HL-60 (cell line): ENCODE data around the gene TBC1D17.

Experiments
- DNase-seq, 2 experiments: peaks; one replicate each; pipeline ENCODE4 v3.0.0-alpha.2; 2010 to 2020; ENCODE audit warnings: low read depth in 1 of 2, low spot score in 1 of 2
- H3K27ac ChIP-seq: fragments of 250-450 bp; sonication (Bioruptor Pico); replicated peaks from 2 replicates; pipeline ENCODE4 v1.5.1; 2020; ENCODE audit warnings: mild to moderate bottlenecking, moderate library complexity
- H3K27me3 ChIP-seq: fragments of 250-450 bp; sonication (Bioruptor Pico); 2 replicates; pipeline ENCODE4 v1.5.1; 2021; ENCODE audit warnings: mild to moderate bottlenecking, moderate library complexity; ENCODE audit not compliant: insufficient read depth, poor library complexity, severe bottlenecking
- H3K4me3 ChIP-seq: replicated peaks from 2 replicates; pipeline ENCODE4 v1.5.1; 2011; ENCODE audit warnings: mild to moderate bottlenecking, control low read depth, low read length; ENCODE audit not compliant: insufficient read depth
- GABPA ChIP-seq: IDR thresholded peaks from 2 replicates; pipeline ENCODE4 v1.6.1; 2012; ENCODE audit warnings: low read depth
- POLR2AphosphoS5 ChIP-seq: IDR thresholded peaks from 2 replicates; pipeline ENCODE4 v1.6.1; 2012; ENCODE audit warnings: low read depth
- SPI1 ChIP-seq: IDR thresholded peaks from 2 replicates; pipeline ENCODE4 v1.6.1; 2012; ENCODE audit warnings: low read depth, mild to moderate bottlenecking, borderline replicate concordance
- TF ChIP-seq, protein P1 (sequence below): IDR thresholded peaks from one replicate; pipeline ENCODE4 v1.5.1; 2011; ENCODE audit warnings: low read length, control low read depth, inconsistent platforms; ENCODE audit not compliant: insufficient read depth
- TF ChIP-seq, protein P2 (sequence below): IDR thresholded peaks from 2 replicates; pipeline ENCODE4 v1.6.1; 2012; ENCODE audit warnings: low read depth; ENCODE audit not compliant: insufficient replicate concordance

The TBC1D17 gene

DNA sequence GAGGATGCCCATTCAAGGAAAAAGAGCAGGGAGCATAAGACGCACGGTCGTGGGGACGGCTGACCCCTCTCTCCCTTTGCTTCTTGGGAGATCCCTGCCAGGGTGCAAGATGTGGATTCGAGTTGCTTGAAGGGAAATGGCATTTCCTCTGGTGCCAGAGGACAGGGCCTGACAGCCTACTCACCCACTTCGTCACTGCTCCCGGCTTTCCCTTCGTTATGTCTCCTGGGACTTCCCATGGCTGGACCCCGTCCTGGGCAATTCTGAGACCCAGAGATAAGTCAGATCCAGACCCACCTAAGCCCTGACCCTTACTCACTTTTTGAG lies 1.2 kb downstream of the TBC1D17 start:
- Histone ChIP-seq H3K4me3 (peak overlapping the region; percentile 81; the same call in 1 of the 2 replicates), H3K27me3 (no peaks in the 10 kb centered on the region), H3K27ac (no peak overlapping the region; the same call in 1 of the 2 replicates)
- DNase-seq: no peak
- TF ChIP-seq SPI1 (no peak), POLR2AphosphoS5 (no peak), GABPA (no peak)
- TF ChIP-seq, protein P1, sequence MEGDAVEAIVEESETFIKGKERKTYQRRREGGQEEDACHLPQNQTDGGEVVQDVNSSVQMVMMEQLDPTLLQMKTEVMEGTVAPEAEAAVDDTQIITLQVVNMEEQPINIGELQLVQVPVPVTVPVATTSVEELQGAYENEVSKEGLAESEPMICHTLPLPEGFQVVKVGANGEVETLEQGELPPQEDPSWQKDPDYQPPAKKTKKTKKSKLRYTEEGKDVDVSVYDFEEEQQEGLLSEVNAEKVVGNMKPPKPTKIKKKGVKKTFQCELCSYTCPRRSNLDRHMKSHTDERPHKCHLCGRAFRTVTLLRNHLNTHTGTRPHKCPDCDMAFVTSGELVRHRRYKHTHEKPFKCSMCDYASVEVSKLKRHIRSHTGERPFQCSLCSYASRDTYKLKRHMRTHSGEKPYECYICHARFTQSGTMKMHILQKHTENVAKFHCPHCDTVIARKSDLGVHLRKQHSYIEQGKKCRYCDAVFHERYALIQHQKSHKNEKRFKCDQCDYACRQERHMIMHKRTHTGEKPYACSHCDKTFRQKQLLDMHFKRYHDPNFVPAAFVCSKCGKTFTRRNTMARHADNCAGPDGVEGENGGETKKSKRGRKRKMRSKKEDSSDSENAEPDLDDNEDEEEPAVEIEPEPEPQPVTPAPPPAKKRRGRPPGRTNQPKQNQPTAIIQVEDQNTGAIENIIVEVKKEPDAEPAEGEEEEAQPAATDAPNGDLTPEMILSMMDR: no peak
- TF ChIP-seq, protein P2, sequence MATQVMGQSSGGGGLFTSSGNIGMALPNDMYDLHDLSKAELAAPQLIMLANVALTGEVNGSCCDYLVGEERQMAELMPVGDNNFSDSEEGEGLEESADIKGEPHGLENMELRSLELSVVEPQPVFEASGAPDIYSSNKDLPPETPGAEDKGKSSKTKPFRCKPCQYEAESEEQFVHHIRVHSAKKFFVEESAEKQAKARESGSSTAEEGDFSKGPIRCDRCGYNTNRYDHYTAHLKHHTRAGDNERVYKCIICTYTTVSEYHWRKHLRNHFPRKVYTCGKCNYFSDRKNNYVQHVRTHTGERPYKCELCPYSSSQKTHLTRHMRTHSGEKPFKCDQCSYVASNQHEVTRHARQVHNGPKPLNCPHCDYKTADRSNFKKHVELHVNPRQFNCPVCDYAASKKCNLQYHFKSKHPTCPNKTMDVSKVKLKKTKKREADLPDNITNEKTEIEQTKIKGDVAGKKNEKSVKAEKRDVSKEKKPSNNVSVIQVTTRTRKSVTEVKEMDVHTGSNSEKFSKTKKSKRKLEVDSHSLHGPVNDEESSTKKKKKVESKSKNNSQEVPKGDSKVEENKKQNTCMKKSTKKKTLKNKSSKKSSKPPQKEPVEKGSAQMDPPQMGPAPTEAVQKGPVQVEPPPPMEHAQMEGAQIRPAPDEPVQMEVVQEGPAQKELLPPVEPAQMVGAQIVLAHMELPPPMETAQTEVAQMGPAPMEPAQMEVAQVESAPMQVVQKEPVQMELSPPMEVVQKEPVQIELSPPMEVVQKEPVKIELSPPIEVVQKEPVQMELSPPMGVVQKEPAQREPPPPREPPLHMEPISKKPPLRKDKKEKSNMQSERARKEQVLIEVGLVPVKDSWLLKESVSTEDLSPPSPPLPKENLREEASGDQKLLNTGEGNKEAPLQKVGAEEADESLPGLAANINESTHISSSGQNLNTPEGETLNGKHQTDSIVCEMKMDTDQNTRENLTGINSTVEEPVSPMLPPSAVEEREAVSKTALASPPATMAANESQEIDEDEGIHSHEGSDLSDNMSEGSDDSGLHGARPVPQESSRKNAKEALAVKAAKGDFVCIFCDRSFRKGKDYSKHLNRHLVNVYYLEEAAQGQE: no peak

DNA sequence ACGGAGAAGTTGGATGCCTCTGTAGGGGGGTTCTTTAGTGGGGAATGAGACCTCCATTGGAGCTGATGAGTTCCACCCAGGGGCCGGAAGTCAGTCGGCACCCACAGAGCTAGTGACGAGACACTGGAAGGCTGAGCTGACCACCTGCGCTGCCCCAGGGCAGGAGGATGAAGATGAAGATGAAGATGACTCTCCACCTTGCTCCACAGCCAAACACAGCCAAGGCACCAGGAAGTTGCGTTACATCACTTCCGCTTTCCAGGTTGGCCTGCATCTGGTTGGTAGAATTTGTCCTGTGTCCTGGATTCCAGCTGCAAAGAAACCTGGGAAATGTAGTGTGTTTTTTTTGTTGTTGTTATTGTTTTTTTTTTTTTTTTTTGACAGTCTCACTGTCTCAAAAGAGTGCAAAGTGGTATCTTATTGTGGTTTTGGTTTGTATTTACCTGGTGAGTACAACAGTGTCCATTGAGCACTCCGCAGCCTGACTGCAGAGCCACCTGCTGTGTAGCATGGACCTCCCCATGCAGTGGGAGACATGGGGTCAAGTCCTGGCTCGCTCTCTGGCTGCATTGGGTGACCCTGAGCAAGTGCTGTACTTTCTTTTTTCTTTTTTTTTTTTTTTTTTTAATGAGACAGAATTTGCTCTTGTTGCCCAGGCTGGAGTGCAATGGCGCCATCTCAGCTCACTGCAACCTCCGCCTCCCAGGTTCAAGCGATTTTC lies 1.9 kb downstream of the TBC1D17 start:
- H3K27me3 ChIP-seq: no peaks in the 10 kb centered on the region
- H3K27ac ChIP-seq: no peak overlapping the region
- peak; percentile 81 to 84 for DNase-seq
- no peak overlapping the region for H3K4me3 ChIP-seq
- TF ChIP-seq GABPA (peak; percentile 84), POLR2AphosphoS5 (no peak), SPI1 (peak; percentile 78; the same call in 1 of the 2 replicates)

DNA sequence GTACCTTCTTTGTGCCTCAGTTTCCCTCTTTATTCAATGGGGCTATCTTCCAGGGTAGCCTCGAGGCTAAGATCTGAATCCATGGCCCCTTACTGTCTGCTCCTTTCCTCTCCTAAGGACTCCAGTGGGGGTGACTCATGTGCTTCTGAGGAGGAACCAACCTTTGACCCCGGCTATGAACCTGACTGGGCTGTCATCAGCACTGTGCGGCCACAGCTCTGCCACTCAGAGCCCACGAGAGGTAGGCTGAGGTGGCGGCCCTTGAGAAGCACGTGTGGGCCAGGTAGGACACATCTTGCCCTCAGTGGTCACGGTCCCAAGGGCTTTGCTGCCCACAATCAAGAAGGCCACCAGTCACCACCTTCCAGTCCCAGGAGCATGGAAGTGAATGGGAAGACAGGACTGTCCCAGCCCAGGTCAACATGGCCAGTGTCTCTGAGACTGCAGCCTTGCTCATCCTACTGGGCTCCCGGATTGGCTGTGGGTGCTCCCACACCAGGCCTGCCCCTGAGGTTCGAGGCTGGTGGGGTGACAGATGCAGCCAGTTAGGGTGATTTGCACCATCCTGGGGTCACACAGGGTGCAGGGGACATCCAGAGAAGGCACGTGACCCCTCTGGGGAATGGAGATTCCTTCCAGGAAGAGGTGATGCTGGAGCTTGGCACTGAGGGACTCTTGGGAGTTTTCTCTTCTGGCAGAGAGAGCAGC lies 2.8 kb downstream of the TBC1D17 start:
- no peak for DNase-seq
- TF ChIP-seq GABPA (no peak), SPI1 (no peak), POLR2AphosphoS5 (no peak)
- TF ChIP-seq, protein P2: no peak
- TF ChIP-seq, protein P1: no peak
- Histone ChIP-seq H3K27ac (no peak overlapping the region), H3K4me3 (no peak overlapping the region), H3K27me3 (no peaks in the 10 kb centered on the region)

DNA sequence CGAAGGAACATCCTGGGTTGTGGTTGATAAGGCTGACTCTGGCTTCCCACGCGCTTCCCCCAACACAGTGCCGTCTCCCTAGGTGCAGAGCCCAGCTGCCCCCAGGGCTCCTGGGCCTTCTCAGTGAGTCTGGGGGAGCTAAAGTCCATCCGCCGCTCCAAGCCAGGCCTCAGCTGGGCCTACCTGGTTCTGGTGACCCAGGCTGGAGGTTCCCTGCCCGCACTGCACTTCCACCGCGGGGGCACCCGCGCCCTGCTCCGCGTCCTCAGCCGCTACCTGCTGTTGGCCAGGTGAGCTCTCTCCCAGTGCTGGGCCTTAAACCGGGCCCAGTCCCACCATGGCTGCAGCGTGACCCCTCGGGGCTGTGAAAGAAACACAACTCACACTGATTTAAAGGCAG lies 3.7 kb downstream of the TBC1D17 start:
- no peak for DNase-seq
- TF ChIP-seq, protein P2: no peak
- TF ChIP-seq GABPA: no peak
- TF ChIP-seq, protein P1: no peak
- TF ChIP-seq POLR2AphosphoS5: no peak
- TF ChIP-seq SPI1: no peak
- no peaks in the 10 kb centered on the region for H3K27me3 ChIP-seq
- no peak overlapping the region for H3K27ac ChIP-seq
- no peak overlapping the region for H3K4me3 ChIP-seq
